Colonic mucosa (tissue), 4 donors: ENCODE results near the gene CDH26. TPM values are rescaled to one million over a fixed set of nuclear protein-coding genes. Genes with fewer than 3 reads are reported as not detected.

Experiments
- DNase-seq: peaks from one replicate; pipeline ENCODE4 v3.0.0-alpha.2; 2020
- H3K27ac ChIP-seq: fragments of 200-600 bp; one replicate; pipeline ENCODE4 v1.8.0; 2021
- H3K27me3 ChIP-seq: fragments of 200-600 bp; one replicate; pipeline ENCODE4 v1.8.0; 2021
- H3K36me3 ChIP-seq: fragments of 200-600 bp; one replicate; pipeline ENCODE4 v1.8.0; 2021
- H3K4me1 ChIP-seq: fragments of 200-600 bp; one replicate; pipeline ENCODE4 v1.8.0; 2021; ENCODE audit warnings: mild to moderate bottlenecking
- H3K4me3 ChIP-seq: fragments of 200-600 bp; one replicate; pipeline ENCODE4 v1.8.0; 2021
- H3K9ac ChIP-seq, 2 donors: one replicate each; pipeline ENCODE4 v1.7.0; 2013; ENCODE audit warnings: control low read depth in 2 of 2, low read depth in 2 of 2, low read length in 2 of 2
- H3K9me3 ChIP-seq: fragments of 200-600 bp; one replicate; pipeline ENCODE4 v1.8.0; 2021
- CTCF ChIP-seq: fragments of 200-600 bp; IDR thresholded peaks from one replicate; pipeline ENCODE4 v1.8.0; 2022; ENCODE audit warnings: antibody characterized with exemption, mild to moderate bottlenecking
- intact Hi-C: fragments of 100-400 bp; cut with DNase I; formaldehyde crosslinking; loops from one replicate; pipeline ENCODE4 v1.14.1; 2022
- total RNA-seq, 2 donors: library from RNA; stranded (reverse); fragmentation: NEBNext Ultra II Directional in 1 of 2; extraction: Animal tissue kit (Norgen Biotek cat#: 25700) in 1 of 2; gene quantifications; one replicate each; pipeline ENCODE4 v1.2.1, GENCODE V29; 2021
- donor health status: healthy.
- donor health status: DM: no; HTN: no; CAD: no.
- donor health status: DM: no; HTN: no; CAD: no.

CDH26 gene
- total RNA-seq, 2 donors from 2014 or later = 0.27 to 0.45 TPM

- Histone ChIP-seq H3K4me1 (peaks cover 8% of the 10 kb centered on the region), H3K4me3 (no peak overlapping the region), H3K27me3 (no peaks in the 10 kb centered on the region), H3K9me3 (no peaks in the 10 kb centered on the region), H3K36me3 (no peaks in the 10 kb centered on the region), H3K9ac (no peak overlapping the region), H3K27ac (no peak overlapping the region)
- TF ChIP-seq CTCF = no peak
- DNase-seq = no peak
- intact Hi-C loops = no loop called here
These were observed 16.0 kb upstream of the CDH26 start for GRCh38 chr20:59942245-59942644.

GRCh38 chr20:59944726-59945125, 13.5 kb upstream of the CDH26 start:
- Histone ChIP-seq H3K36me3 (no peaks in the 10 kb centered on the region), H3K27me3 (no peaks in the 10 kb centered on the region), H3K27ac (no peak overlapping the region), H3K4me3 (no peak overlapping the region), H3K9ac (no peak overlapping the region), H3K4me1 (no peaks in the 10 kb centered on the region), H3K9me3 (no peaks in the 10 kb centered on the region)
- no peak for TF ChIP-seq CTCF
- intact Hi-C loops = no loop called here
- no peak for DNase-seq

GRCh38 chr20:59945175-59945574, 13.0 kb upstream of the CDH26 start:
- Histone ChIP-seq H3K4me3 (no peak overlapping the region), H3K9me3 (no peaks in the 10 kb centered on the region), H3K9ac (no peak overlapping the region), H3K27ac (no peak overlapping the region), H3K27me3 (no peaks in the 10 kb centered on the region), H3K36me3 (no peaks in the 10 kb centered on the region), H3K4me1 (no peaks in the 10 kb centered on the region)
- DNase-seq = no peak
- intact Hi-C loops = no loop called here
- no peak for TF ChIP-seq CTCF

GRCh38 chr20:59945731-59946130, 12.5 kb upstream of the CDH26 start:
- no peaks in the 10 kb centered on the region for H3K9me3 ChIP-seq
- no peaks in the 10 kb centered on the region for H3K4me1 ChIP-seq
- H3K4me3 ChIP-seq = no peak overlapping the region
- no peaks in the 10 kb centered on the region for H3K27me3 ChIP-seq
- peak overlapping the region in 1 of 2 donors; percentile 16 for H3K9ac ChIP-seq
- DNase-seq = no peak
- no peaks in the 10 kb centered on the region for H3K36me3 ChIP-seq
- TF ChIP-seq CTCF = no peak
- no peak overlapping the region for H3K27ac ChIP-seq
- intact Hi-C loops = no loop called here

- Histone ChIP-seq H3K36me3 (no peaks in the 10 kb centered on the region), H3K27me3 (no peaks in the 10 kb centered on the region), H3K4me3 (no peak overlapping the region), H3K9me3 (no peaks in the 10 kb centered on the region), H3K27ac (no peak overlapping the region), H3K4me1 (no peaks in the 10 kb centered on the region), H3K9ac (no peak overlapping the region)
- no peak for DNase-seq
- no peak for TF ChIP-seq CTCF
- intact Hi-C loops = no loop called here
These were observed 10.8 kb upstream of the CDH26 start for GRCh38 chr20:59947376-59947775.

- Histone ChIP-seq H3K9ac (no peak overlapping the region), H3K4me1 (no peaks in the 10 kb centered on the region), H3K27ac (no peak overlapping the region), H3K9me3 (no peaks in the 10 kb centered on the region), H3K4me3 (no peak overlapping the region), H3K36me3 (no peaks in the 10 kb centered on the region), H3K27me3 (no peaks in the 10 kb centered on the region)
- intact Hi-C loops = no loop called here
- TF ChIP-seq CTCF = no peak
- DNase-seq = no peak
These were observed 10.0 kb upstream of the CDH26 start for GRCh38 chr20:59948212-59948611.
